ENCODE measurements around the gene ERAP2.

The ERAP2 gene

DNA sequence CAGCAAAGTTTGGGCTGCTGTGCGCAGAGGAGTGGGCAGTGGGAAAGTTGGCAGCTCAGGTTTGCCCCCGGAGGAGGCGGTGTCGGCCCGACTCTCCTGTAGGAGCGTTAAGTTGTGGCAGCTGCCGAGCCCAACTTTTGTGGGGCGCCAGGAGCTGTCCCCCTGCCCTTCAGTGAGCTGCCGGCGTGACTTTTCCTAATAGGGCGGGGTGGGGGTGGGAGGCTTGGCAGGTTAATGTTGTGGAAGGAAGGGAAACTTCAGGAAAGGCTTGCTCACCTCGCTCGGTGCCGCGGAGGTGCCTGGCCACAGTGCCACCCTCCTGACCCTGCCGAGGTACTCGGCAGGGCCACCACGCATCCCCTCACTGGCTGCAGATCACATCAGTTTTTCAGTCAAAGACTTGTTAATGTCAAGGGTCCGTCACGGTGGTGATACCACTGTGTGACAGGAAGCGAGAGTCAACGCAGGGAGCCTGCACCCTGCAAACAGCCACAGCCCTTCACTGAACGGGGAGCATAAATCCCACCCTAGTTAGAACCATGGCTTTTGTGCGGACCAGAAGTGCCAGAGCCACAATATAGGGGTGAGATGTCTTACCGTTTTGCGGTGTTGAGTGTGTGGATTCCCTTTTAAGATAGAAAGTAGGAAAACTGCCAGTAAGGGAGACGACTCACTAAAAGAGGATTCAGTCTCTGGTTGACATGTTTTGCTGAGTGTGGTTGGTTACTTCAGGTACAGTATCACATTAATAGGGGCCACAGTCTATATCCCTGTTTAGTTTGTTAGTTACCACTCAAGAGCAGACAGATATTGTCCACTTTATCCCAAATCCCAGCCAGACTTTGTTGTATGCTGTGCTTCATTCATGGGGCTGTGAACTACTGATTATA lies 60.4 kb downstream of the ERAP2 start:
- Mint-ChIP-seq H3K36me3 (ENCODE audit: low read depth) (peaks cover 9% of the 10 kb centered on the region), H3K4me3 (peak overlapping the region; percentile 92), H3K27me3 (ENCODE audit: low read depth, poor library complexity) (peaks cover 24% of the 10 kb centered on the region), H3K27ac (no peak overlapping the region), H3K9me3 (no peaks in the 10 kb centered on the region), H3K4me1 (peaks cover 42% of the 10 kb centered on the region)
- TF ChIP-seq, protein P1, sequence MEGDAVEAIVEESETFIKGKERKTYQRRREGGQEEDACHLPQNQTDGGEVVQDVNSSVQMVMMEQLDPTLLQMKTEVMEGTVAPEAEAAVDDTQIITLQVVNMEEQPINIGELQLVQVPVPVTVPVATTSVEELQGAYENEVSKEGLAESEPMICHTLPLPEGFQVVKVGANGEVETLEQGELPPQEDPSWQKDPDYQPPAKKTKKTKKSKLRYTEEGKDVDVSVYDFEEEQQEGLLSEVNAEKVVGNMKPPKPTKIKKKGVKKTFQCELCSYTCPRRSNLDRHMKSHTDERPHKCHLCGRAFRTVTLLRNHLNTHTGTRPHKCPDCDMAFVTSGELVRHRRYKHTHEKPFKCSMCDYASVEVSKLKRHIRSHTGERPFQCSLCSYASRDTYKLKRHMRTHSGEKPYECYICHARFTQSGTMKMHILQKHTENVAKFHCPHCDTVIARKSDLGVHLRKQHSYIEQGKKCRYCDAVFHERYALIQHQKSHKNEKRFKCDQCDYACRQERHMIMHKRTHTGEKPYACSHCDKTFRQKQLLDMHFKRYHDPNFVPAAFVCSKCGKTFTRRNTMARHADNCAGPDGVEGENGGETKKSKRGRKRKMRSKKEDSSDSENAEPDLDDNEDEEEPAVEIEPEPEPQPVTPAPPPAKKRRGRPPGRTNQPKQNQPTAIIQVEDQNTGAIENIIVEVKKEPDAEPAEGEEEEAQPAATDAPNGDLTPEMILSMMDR (IDR thresholded peaks at IDR 0.05) = no peak
- DNase-seq = peak; percentile 23

DNA sequence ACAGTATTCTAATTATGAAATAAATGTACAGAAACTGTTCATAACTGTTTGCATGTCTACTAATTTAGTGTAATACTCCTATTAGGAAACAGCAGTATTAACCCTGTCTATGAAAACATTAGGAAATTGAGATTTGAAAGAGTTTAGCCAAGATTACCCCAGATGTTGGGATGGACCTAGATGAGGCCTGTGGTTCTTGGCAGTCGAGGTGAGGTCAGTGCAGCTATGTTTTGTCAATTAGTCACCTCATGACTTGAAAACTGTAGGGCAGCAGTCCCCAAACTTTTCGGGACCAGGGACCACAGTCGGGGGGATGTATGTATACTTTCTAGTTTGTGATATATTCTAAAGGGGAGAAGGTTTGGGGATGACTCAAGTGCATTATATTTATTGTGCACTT lies 64.3 kb downstream of the ERAP2 start:
- Mint-ChIP-seq H3K27ac (no peak overlapping the region), H3K27me3 (ENCODE audit: low read depth, poor library complexity) (peaks cover 18% of the 10 kb centered on the region), H3K9me3 (no peaks in the 10 kb centered on the region), H3K36me3 (ENCODE audit: low read depth) (peaks cover 12% of the 10 kb centered on the region), H3K4me3 (no peak overlapping the region), H3K4me1 (peaks cover 14% of the 10 kb centered on the region)
- no peak for DNase-seq
- TF ChIP-seq, protein P1 (IDR thresholded peaks at IDR 0.05) = no peak

- Mint-ChIP-seq H3K4me3 (no peak overlapping the region), H3K4me1 (peaks cover 14% of the 10 kb centered on the region)
- DNase-seq = no peak
Observed at GRCh38 chr5:96941140-96941539, 64.8 kb downstream of the ERAP2 start.

DNA sequence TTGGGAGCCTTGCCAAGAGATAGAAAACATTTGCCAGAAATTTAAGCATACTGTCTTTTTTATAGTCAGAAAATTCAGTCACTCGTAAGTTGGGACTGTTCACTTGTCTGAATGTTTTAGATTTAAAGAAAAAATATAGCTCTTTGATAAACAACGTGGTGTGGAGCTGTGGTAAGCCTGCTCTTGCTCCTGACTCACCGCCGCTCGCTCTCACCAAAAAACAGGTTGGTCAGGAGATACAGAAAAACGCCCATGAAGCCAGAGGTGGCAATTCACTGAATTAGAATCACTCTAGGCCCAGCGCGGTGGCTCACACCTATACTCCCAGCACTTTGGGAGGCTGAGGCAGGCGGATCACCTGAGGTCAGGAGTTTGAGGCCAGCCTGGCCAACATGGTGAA lies 65.8 kb downstream of the ERAP2 start:
- H3K27ac Mint-ChIP-seq = no peak overlapping the region
- H3K4me1 Mint-ChIP-seq = peaks cover 8% of the 10 kb centered on the region
- H3K36me3 Mint-ChIP-seq (ENCODE audit: low read depth) = peaks cover 12% of the 10 kb centered on the region
- no peak overlapping the region for H3K4me3 Mint-ChIP-seq
- DNase-seq = no peak
- H3K27me3 Mint-ChIP-seq (ENCODE audit: low read depth, poor library complexity) = peaks cover 17% of the 10 kb centered on the region
- H3K9me3 Mint-ChIP-seq = no peaks in the 10 kb centered on the region
- TF ChIP-seq, protein P1 (IDR thresholded peaks at IDR 0.05) = no peak

More at GRCh38 chr5:96941140-96941539, 64.8 kb downstream of the ERAP2 start:
- no peak overlapping the region for H3K27ac Mint-ChIP-seq
- TF ChIP-seq, protein P1 (IDR thresholded peaks at IDR 0.05) = no peak
- no peaks in the 10 kb centered on the region for H3K9me3 Mint-ChIP-seq
- peaks cover 18% of the 10 kb centered on the region for H3K27me3 Mint-ChIP-seq (ENCODE audit: low read depth, poor library complexity)
- peaks cover 12% of the 10 kb centered on the region for H3K36me3 Mint-ChIP-seq (ENCODE audit: low read depth)

DNA sequence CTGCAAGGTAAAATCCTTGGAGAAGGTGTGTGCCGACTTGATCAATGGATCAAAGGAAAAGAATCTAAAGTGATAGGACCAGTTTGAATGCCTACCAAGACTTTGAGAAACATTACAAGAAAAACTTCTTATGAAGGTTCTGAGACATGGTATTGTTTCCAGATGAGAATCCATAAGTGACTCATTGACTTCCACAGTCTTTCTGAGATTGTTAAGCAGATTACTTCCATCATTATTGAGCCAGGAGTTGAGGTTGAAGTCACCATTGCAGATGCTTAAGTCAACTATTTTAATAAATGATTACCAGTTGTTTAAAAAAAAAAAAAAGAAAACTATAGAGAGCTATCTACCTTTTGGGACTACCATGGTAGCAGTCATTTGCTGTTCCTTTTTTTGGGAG lies 66.6 kb downstream of the ERAP2 start:
- H3K27me3 Mint-ChIP-seq (ENCODE audit: low read depth, poor library complexity) = peaks cover 10% of the 10 kb centered on the region
- H3K4me1 Mint-ChIP-seq = peaks cover 1% of the 10 kb centered on the region
- DNase-seq = no peak
- TF ChIP-seq, protein P1 (IDR thresholded peaks at IDR 0.05) = no peak
- H3K9me3 Mint-ChIP-seq = no peaks in the 10 kb centered on the region
- H3K36me3 Mint-ChIP-seq (ENCODE audit: low read depth) = peaks cover 12% of the 10 kb centered on the region
- H3K4me3 Mint-ChIP-seq = no peak overlapping the region
- H3K27ac Mint-ChIP-seq = no peak overlapping the region

DNA sequence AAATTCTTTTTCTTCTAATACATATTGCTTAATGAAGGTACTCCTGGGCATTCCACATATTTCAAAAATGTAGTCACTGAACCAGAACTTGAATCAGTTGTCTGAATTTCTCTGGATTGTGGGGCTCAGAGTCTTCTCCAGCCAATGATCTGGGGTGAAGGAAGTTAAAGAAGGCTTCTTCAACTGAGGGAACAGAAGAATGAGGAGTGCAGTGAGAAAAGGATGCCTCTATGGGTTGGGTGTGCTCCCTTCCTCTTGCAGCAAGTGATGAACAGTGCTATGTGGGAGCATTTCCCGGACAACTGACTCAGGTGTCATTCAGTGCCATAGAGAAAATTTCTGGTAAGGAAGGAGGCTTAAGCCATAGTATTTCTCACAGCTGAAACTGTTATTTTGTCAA lies 67.5 kb downstream of the ERAP2 start:
- Mint-ChIP-seq H3K27me3 (ENCODE audit: low read depth, poor library complexity) (peaks cover 1% of the 10 kb centered on the region), H3K4me1 (no peaks in the 10 kb centered on the region), H3K36me3 (ENCODE audit: low read depth) (peaks cover 12% of the 10 kb centered on the region), H3K4me3 (no peak overlapping the region), H3K27ac (no peak overlapping the region), H3K9me3 (peaks cover 4% of the 10 kb centered on the region)
- TF ChIP-seq, protein P1 (IDR thresholded peaks at IDR 0.05) = no peak
- DNase-seq = no peak
